Stomach (tissue), 4 donors: Measurements from ENCODE around the gene PHIP.

Experiments used
- CTCF ChIP-seq, 7 experiments: fragments of 450-650 bp in 4 of 7; fragments of 200-600 bp in 3 of 7; sonication (generic) in 3 of 7; IDR thresholded peaks; one replicate each; pipeline ENCODE4 v1.5.1; 2016 to 2019; ENCODE audit warnings: antibody characterized with exemption in 7 of 7, control low read depth in 2 of 7, mild to moderate bottlenecking in 1 of 7
- EP300 ChIP-seq: sonication (generic); formaldehyde crosslinking; IDR thresholded peaks from one replicate; pipeline ENCODE4 v1.6.1; 2017; ENCODE audit warnings: antibody characterized with exemption
- POLR2A ChIP-seq, 4 donors: fragments of 450-650 bp; IDR thresholded peaks; one replicate each; pipeline ENCODE4 v1.6.1; 2016; ENCODE audit warnings: antibody characterized with exemption in 4 of 4, control low read depth in 2 of 4, mild to moderate bottlenecking in 1 of 4, moderate library complexity in 1 of 4
- POLR2AphosphoS5 ChIP-seq, 3 donors: sonication (generic); formaldehyde crosslinking; IDR thresholded peaks; one replicate each; pipeline ENCODE4 v1.6.1; 2016; ENCODE audit warnings: antibody characterized with exemption in 3 of 3

- TF ChIP-seq CTCF (IDR thresholded peaks at IDR 0.05) (no peak), POLR2AphosphoS5 (IDR thresholded peaks at IDR 0.05) (no peak), EP300 (no peak), POLR2A (IDR thresholded peaks at IDR 0.05) (no peak)
These were observed 161.6 kb downstream of the PHIP start for GRCh38 chr6:78916411-78916810.
